SK-N-SH treated with all-trans-retinoic acid at 6 μM for 48 hours (cell line): Measurements from ENCODE around the gene PDE9A.

Source experiments
- ATAC-seq: fragments of 200-7000 bp; cut with Tn5 transposase; 3 replicates; pipeline ENCODE4 v1.9.1; 2020; ENCODE audit warnings: mild to moderate bottlenecking, moderate library complexity
- ARNTL ChIP-seq: fragments of 450-650 bp; formaldehyde crosslinking; IDR thresholded peaks from 2 replicates; pipeline ENCODE4 v1.5.0; 2020; ENCODE audit warnings: low read depth, mild to moderate bottlenecking, moderate library complexity, borderline replicate concordance
- BACH2 ChIP-seq: fragments of 250-450 bp; sonication (Bioruptor Pico); IDR thresholded peaks from 2 replicates; pipeline ENCODE4 v1.9.0; 2021; ENCODE audit warnings: mild to moderate bottlenecking, borderline replicate concordance
- ESRRG ChIP-seq: fragments of 250-450 bp; sonication (Bioruptor Pico); IDR thresholded peaks from 2 replicates; pipeline ENCODE4 v1.6.1; 2021; ENCODE audit warnings: mild to moderate bottlenecking
- GLIS3 ChIP-seq: fragments of 250-450 bp; sonication (Bioruptor Pico); IDR thresholded peaks from 2 replicates; pipeline ENCODE4 v1.5.0; 2020; ENCODE audit warnings: mild to moderate bottlenecking, moderate library complexity
- ISL1 ChIP-seq: fragments of 250-450 bp; sonication (Bioruptor Pico); IDR thresholded peaks from 2 replicates; pipeline ENCODE4 v2.1.2; 2022; ENCODE audit warnings: mild to moderate bottlenecking, moderate library complexity
- RARB ChIP-seq: fragments of 250-450 bp; sonication (Bioruptor Pico); IDR thresholded peaks from 2 replicates; pipeline ENCODE4 v1.8.0; 2021; ENCODE audit warnings: mild to moderate bottlenecking, moderate library complexity
- SNAI2 ChIP-seq: fragments of 250-450 bp; sonication (Bioruptor Pico); IDR thresholded peaks from 2 replicates; pipeline ENCODE4 v1.5.0; 2020; ENCODE audit warnings: mild to moderate bottlenecking, moderate library complexity
- TCF4 ChIP-seq: fragments of 250-450 bp; sonication (Bioruptor Pico); IDR thresholded peaks from 2 replicates; pipeline ENCODE4 v1.8.0; 2021; ENCODE audit warnings: mild to moderate bottlenecking, moderate library complexity, borderline replicate concordance
- TOX ChIP-seq: fragments of 250-450 bp; sonication (Bioruptor Pico); IDR thresholded peaks from 2 replicates; pipeline ENCODE4 v1.8.0; 2021; ENCODE audit warnings: mild to moderate bottlenecking, moderate library complexity, borderline replicate concordance
- ZC3H10 ChIP-seq: fragments of 250-450 bp; sonication (Bioruptor Pico); IDR thresholded peaks from 2 replicates; pipeline ENCODE4 v1.5.1; 2021; ENCODE audit warnings: mild to moderate bottlenecking, moderate library complexity
- ZFP3 ChIP-seq: fragments of 250-450 bp; sonication (Bioruptor Pico); IDR thresholded peaks from 2 replicates; pipeline ENCODE4 v1.5.0; 2020; ENCODE audit warnings: mild to moderate bottlenecking, moderate library complexity
- ZFP30 ChIP-seq: fragments of 450-650 bp; formaldehyde crosslinking; IDR thresholded peaks from 2 replicates; pipeline ENCODE4 v1.5.0; 2022; ENCODE audit warnings: mild to moderate bottlenecking, moderate library complexity
- ZNF565 ChIP-seq: fragments of 450-650 bp; formaldehyde crosslinking; conservative IDR thresholded peaks from 2 replicates; pipeline ENCODE4 v1.5.0; 2020; ENCODE audit warnings: low read depth, mild to moderate bottlenecking, moderate library complexity
- ZNF70 ChIP-seq: fragments of 450-650 bp; formaldehyde crosslinking; IDR thresholded peaks from 2 replicates; pipeline ENCODE4 v1.5.0; 2020; ENCODE audit warnings: mild to moderate bottlenecking, moderate library complexity
- ZNF8 ChIP-seq: fragments of 450-650 bp; formaldehyde crosslinking; IDR thresholded peaks from 2 replicates; pipeline ENCODE4 v1.5.0; 2020; ENCODE audit warnings: mild to moderate bottlenecking, moderate library complexity
- TF ChIP-seq, protein P1 (sequence below): fragments of 250-450 bp; sonication (Bioruptor Pico); IDR thresholded peaks from 2 replicates; pipeline ENCODE4 v1.8.0; 2020; ENCODE audit warnings: mild to moderate bottlenecking, moderate library complexity, borderline replicate concordance
- TF ChIP-seq, protein P2 (sequence below): fragments of 250-450 bp; sonication (Bioruptor Pico); IDR thresholded peaks from 2 replicates; pipeline ENCODE4 v1.5.1; 2021; ENCODE audit warnings: mild to moderate bottlenecking, moderate library complexity
- TF ChIP-seq, protein P3 (sequence below): fragments of 250-450 bp; sonication (Bioruptor Pico); IDR thresholded peaks from 2 replicates; pipeline ENCODE4 v1.5.0; 2020; ENCODE audit warnings: mild to moderate bottlenecking, moderate library complexity
- TF ChIP-seq, protein P4 (sequence below): fragments of 250-450 bp; sonication (Bioruptor Pico); IDR thresholded peaks from 2 replicates; pipeline ENCODE4 v1.8.0; 2021; ENCODE audit warnings: low read depth, mild to moderate bottlenecking, moderate library complexity, borderline replicate concordance
- TF ChIP-seq, protein P5 (sequence below): fragments of 250-450 bp; sonication (Bioruptor Pico); IDR thresholded peaks from 2 replicates; pipeline ENCODE4 v1.5.1; 2020; ENCODE audit warnings: low read depth, mild to moderate bottlenecking, moderate library complexity

PDE9A gene

DNA sequence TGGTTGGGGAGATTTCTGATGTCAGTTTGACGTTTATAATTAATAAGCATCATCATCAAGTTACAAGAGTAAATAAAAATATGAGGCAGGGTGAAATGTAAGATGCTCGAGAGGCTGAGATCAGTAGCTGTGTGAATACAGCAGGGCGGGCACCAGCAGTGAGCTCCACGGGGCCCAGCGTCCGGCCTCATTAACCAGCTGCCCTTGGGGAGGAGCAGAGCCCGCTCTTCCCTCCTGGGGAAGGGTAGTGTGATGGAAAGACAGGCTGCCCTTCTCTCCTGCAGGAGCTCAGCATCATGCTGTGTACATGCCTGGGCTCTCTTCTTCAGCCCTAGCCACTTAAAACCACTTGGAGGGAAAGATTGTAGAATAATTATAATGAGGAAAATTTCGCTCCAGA lies 23.4 kb downstream of the PDE9A start:
- ATAC-seq, result no peak
- TF ChIP-seq, protein P1, sequence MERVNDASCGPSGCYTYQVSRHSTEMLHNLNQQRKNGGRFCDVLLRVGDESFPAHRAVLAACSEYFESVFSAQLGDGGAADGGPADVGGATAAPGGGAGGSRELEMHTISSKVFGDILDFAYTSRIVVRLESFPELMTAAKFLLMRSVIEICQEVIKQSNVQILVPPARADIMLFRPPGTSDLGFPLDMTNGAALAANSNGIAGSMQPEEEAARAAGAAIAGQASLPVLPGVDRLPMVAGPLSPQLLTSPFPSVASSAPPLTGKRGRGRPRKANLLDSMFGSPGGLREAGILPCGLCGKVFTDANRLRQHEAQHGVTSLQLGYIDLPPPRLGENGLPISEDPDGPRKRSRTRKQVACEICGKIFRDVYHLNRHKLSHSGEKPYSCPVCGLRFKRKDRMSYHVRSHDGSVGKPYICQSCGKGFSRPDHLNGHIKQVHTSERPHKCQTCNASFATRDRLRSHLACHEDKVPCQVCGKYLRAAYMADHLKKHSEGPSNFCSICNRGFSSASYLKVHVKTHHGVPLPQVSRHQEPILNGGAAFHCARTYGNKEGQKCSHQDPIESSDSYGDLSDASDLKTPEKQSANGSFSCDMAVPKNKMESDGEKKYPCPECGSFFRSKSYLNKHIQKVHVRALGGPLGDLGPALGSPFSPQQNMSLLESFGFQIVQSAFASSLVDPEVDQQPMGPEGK (CRISPR knock-in tag), result no peak
- TF ChIP-seq, protein P2, sequence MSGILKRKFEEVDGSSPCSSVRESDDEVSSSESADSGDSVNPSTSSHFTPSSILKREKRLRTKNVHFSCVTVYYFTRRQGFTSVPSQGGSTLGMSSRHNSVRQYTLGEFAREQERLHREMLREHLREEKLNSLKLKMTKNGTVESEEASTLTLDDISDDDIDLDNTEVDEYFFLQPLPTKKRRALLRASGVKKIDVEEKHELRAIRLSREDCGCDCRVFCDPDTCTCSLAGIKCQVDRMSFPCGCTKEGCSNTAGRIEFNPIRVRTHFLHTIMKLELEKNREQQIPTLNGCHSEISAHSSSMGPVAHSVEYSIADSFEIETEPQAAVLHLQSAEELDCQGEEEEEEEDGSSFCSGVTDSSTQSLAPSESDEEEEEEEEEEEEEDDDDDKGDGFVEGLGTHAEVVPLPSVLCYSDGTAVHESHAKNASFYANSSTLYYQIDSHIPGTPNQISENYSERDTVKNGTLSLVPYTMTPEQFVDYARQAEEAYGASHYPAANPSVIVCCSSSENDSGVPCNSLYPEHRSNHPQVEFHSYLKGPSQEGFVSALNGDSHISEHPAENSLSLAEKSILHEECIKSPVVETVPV (CRISPR knock-in tag), result no peak
- TF ChIP-seq ARNTL (CRISPR knock-in tag) (no peak), ISL1 (no peak), BACH2 (CRISPR knock-in tag) (no peak), TOX (CRISPR knock-in tag) (no peak), GLIS3 (CRISPR knock-in tag) (no peak), ESRRG (no peak), ZFP3 (CRISPR knock-in tag) (no peak), ZFP30 (CRISPR knock-in tag) (no peak), ZNF565 (no peak), RARB (CRISPR knock-in tag) (no peak), SNAI2 (CRISPR knock-in tag) (no peak)
- TF ChIP-seq, protein P3, sequence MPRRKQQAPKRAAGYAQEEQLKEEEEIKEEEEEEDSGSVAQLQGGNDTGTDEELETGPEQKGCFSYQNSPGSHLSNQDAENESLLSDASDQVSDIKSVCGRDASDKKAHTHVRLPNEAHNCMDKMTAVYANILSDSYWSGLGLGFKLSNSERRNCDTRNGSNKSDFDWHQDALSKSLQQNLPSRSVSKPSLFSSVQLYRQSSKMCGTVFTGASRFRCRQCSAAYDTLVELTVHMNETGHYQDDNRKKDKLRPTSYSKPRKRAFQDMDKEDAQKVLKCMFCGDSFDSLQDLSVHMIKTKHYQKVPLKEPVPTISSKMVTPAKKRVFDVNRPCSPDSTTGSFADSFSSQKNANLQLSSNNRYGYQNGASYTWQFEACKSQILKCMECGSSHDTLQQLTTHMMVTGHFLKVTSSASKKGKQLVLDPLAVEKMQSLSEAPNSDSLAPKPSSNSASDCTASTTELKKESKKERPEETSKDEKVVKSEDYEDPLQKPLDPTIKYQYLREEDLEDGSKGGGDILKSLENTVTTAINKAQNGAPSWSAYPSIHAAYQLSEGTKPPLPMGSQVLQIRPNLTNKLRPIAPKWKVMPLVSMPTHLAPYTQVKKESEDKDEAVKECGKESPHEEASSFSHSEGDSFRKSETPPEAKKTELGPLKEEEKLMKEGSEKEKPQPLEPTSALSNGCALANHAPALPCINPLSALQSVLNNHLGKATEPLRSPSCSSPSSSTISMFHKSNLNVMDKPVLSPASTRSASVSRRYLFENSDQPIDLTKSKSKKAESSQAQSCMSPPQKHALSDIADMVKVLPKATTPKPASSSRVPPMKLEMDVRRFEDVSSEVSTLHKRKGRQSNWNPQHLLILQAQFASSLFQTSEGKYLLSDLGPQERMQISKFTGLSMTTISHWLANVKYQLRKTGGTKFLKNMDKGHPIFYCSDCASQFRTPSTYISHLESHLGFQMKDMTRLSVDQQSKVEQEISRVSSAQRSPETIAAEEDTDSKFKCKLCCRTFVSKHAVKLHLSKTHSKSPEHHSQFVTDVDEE (CRISPR knock-in tag), result no peak
- TF ChIP-seq, protein P4, sequence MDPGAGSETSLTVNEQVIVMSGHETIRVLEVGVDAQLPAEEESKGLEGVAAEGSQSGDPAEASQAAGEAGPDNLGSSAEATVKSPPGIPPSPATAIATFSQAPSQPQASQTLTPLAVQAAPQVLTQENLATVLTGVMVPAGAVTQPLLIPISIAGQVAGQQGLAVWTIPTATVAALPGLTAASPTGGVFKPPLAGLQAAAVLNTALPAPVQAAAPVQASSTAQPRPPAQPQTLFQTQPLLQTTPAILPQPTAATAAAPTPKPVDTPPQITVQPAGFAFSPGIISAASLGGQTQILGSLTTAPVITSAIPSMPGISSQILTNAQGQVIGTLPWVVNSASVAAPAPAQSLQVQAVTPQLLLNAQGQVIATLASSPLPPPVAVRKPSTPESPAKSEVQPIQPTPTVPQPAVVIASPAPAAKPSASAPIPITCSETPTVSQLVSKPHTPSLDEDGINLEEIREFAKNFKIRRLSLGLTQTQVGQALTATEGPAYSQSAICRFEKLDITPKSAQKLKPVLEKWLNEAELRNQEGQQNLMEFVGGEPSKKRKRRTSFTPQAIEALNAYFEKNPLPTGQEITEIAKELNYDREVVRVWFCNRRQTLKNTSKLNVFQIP (CRISPR knock-in tag), result no peak
- TF ChIP-seq, protein P5, sequence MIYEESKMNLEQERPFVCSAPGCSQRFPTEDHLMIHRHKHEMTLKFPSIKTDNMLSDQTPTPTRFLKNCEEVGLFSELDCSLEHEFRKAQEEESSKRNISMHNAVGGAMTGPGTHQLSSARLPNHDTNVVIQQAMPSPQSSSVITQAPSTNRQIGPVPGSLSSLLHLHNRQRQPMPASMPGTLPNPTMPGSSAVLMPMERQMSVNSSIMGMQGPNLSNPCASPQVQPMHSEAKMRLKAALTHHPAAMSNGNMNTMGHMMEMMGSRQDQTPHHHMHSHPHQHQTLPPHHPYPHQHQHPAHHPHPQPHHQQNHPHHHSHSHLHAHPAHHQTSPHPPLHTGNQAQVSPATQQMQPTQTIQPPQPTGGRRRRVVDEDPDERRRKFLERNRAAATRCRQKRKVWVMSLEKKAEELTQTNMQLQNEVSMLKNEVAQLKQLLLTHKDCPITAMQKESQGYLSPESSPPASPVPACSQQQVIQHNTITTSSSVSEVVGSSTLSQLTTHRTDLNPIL (CRISPR knock-in tag), result no peak

DNA sequence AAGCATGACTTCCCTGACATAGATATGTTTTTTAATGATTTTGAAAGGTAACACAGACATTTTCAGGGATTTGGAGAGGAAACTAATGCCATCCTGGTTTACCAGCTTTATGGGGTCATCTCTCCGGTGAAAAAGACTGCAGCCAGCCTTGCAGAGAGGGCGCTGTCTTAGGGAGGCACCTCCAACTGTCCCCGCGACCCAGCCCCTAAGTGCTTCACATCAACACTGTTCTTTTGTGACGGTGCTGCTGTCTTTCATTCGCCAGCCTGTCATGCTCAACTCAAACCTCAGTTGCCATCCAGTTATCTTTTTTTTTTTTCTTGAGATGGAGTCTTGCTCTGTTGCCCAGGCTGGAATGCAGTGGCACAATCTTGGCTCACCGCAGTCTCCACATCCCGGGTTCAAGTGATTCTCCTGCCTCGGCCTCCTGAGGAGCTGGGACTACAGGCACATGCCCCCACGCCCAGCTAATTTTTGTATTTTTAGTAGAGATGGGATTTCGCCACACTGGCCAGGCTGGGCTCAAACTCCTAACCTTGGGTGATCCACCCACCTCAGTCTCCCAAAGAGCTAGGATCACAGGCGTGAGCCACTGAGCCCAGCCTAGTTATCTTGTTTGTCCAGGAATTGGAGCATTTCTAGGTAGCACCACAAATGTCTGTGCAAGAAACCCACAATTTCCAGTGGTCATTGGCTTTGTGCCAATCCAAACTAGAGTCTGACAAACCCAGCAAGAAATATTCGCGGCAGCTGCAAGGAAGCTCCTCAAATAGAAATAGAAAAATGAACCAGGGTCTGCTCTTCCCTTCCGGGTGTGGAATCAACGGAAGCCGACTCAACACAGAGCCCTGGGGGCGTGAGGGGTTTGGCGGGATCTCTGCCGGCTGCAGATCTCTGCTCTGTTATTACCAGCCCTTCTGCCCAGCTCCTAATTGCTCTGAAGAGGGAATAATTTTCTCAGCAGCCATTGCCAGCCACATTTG lies 24.2 kb downstream of the PDE9A start:
- TF ChIP-seq GLIS3 (CRISPR knock-in tag) (no peak), ZNF565 (no peak)
- TF ChIP-seq, protein P5 (CRISPR knock-in tag), result no peak
- no peak for ATAC-seq

DNA sequence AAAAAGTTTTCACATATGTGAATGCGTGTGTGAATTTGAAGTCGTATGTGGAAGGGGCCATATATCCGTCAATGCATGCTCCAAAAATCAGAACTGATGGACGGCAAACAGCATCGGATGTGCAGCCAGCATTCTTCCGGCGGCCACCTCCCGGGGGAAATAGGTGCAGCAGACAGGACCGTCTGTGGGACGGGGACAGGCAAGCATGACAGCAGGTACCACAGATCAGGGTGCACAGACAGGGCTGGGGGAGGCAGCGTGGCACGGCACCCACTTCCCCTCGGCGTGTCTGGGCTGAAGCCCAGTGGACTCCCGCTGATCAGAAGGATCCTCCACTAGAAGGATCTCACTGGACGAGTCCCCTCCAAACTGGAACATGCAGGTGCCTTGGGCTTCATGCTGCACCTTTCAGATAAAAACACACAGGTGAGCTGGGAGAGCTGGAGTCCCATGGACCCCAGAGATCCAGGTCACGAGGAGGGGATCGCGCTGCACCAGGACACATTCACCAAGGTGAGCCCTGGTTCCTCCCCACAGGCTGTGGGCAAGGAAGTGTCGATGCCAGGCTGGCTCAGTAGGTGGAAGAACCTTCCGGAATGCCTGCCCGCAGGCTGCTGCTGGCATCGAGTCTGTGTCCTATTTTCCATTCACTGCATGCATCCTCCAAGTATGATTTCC lies 25.3 kb downstream of the PDE9A start:
- TF ChIP-seq, protein P5 (CRISPR knock-in tag), result no peak
- TF ChIP-seq ZNF8, result no peak
- TF ChIP-seq ZNF70 (CRISPR knock-in tag), result no peak
- TF ChIP-seq RARB (CRISPR knock-in tag), result no peak
- no peak for TF ChIP-seq TCF4 (CRISPR knock-in tag)
- TF ChIP-seq, protein P1 (CRISPR knock-in tag), result no peak
- no peak for TF ChIP-seq BACH2 (CRISPR knock-in tag)
- no peak for TF ChIP-seq ZC3H10 (CRISPR knock-in tag)
- ATAC-seq, result no peak
